GM23338 (cell line): ENCODE data around the gene TSC22D1.

ENCODE experiments used
- CREB1 ChIP-seq: fragments of 250-450 bp; sonication (Bioruptor Pico); IDR thresholded peaks from 2 replicates; pipeline ENCODE4 v1.5.0; 2020; ENCODE audit warnings: low read depth, mild to moderate bottlenecking, moderate library complexity
- EZH2 ChIP-seq: fragments of 200-600 bp; sonication (generic); IDR thresholded peaks from one replicate; pipeline ENCODE4 v1.8.0; 2017; ENCODE audit warnings: antibody characterized with exemption, mild to moderate bottlenecking, low read depth; ENCODE audit not compliant: unreplicated experiment
- EZH2phosphoT487 ChIP-seq: fragments of 200-600 bp; sonication (generic); IDR thresholded peaks from one replicate; pipeline ENCODE4 v1.8.1; 2018; ENCODE audit warnings: antibody characterized with exemption; ENCODE audit not compliant: unreplicated experiment
- POLR2AphosphoS5 ChIP-seq: IDR thresholded peaks from 2 replicates; pipeline ENCODE4 v1.6.1; 2016; ENCODE audit warnings: antibody characterized with exemption, low read depth
- STAT1 ChIP-seq: IDR thresholded peaks from one replicate; pipeline ENCODE4 v1.6.1; 2016; ENCODE audit warnings: antibody characterized with exemption; ENCODE audit not compliant: unreplicated experiment
- ZNF114 ChIP-seq: fragments of 250-450 bp; sonication (Bioruptor Pico); IDR thresholded peaks from 2 replicates; pipeline ENCODE4 v1.5.0; 2020; ENCODE audit warnings: mild to moderate bottlenecking, moderate library complexity
- ZNF331 ChIP-seq: fragments of 250-450 bp; sonication (Bioruptor Pico); IDR thresholded peaks from 2 replicates; pipeline ENCODE4 v1.5.0; 2020; ENCODE audit warnings: low read depth, mild to moderate bottlenecking, moderate library complexity
- TF ChIP-seq, protein P1 (sequence below), 2 experiments: fragments of 200-600 bp in 1 of 2; sonication (generic) in 1 of 2; conservative IDR thresholded peaks; 2 replicates each; pipeline versions ENCODE4 v1.5.1 to v1.6.1; 2016 to 2017; ENCODE audit warnings: antibody characterized with exemption in 2 of 2, low read depth in 2 of 2, mild to moderate bottlenecking in 2 of 2, moderate library complexity in 1 of 2
- TF ChIP-seq, protein P2 (sequence below): IDR thresholded peaks from one replicate; pipeline ENCODE4 v1.6.1; 2018; ENCODE audit warnings: antibody characterized with exemption; ENCODE audit not compliant: unreplicated experiment

DNA sequence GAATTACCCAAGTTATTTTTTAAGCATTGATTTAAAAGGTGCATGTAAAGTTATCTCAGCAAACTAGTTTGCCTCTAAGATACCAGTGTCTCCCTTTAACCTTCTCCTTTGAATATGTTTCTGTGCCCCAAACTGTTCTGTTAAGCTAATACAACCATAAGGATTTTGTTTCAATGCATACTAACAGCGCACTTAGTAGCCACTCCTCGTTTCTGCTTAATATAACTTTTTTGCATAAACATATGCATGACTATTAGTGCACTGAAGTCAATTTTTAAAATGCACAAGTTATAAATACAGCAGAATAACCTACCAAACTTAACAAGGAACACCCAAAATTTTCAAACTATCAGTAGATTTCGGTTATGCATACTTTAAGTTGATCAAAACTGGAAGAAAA lies 123.1 kb downstream of the TSC22D1 start:
- TF ChIP-seq POLR2AphosphoS5: no peak
- TF ChIP-seq, protein P1, sequence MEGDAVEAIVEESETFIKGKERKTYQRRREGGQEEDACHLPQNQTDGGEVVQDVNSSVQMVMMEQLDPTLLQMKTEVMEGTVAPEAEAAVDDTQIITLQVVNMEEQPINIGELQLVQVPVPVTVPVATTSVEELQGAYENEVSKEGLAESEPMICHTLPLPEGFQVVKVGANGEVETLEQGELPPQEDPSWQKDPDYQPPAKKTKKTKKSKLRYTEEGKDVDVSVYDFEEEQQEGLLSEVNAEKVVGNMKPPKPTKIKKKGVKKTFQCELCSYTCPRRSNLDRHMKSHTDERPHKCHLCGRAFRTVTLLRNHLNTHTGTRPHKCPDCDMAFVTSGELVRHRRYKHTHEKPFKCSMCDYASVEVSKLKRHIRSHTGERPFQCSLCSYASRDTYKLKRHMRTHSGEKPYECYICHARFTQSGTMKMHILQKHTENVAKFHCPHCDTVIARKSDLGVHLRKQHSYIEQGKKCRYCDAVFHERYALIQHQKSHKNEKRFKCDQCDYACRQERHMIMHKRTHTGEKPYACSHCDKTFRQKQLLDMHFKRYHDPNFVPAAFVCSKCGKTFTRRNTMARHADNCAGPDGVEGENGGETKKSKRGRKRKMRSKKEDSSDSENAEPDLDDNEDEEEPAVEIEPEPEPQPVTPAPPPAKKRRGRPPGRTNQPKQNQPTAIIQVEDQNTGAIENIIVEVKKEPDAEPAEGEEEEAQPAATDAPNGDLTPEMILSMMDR (conservative IDR thresholded peaks at IDR 0.05; ENCODE audit: low read depth in 2 of 2): no peak
- no peak for TF ChIP-seq EZH2
- TF ChIP-seq, protein P2, sequence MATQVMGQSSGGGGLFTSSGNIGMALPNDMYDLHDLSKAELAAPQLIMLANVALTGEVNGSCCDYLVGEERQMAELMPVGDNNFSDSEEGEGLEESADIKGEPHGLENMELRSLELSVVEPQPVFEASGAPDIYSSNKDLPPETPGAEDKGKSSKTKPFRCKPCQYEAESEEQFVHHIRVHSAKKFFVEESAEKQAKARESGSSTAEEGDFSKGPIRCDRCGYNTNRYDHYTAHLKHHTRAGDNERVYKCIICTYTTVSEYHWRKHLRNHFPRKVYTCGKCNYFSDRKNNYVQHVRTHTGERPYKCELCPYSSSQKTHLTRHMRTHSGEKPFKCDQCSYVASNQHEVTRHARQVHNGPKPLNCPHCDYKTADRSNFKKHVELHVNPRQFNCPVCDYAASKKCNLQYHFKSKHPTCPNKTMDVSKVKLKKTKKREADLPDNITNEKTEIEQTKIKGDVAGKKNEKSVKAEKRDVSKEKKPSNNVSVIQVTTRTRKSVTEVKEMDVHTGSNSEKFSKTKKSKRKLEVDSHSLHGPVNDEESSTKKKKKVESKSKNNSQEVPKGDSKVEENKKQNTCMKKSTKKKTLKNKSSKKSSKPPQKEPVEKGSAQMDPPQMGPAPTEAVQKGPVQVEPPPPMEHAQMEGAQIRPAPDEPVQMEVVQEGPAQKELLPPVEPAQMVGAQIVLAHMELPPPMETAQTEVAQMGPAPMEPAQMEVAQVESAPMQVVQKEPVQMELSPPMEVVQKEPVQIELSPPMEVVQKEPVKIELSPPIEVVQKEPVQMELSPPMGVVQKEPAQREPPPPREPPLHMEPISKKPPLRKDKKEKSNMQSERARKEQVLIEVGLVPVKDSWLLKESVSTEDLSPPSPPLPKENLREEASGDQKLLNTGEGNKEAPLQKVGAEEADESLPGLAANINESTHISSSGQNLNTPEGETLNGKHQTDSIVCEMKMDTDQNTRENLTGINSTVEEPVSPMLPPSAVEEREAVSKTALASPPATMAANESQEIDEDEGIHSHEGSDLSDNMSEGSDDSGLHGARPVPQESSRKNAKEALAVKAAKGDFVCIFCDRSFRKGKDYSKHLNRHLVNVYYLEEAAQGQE: no peak
- TF ChIP-seq EZH2phosphoT487: no peak
- TF ChIP-seq CREB1 (CRISPR knock-in tag): no peak
- TF ChIP-seq ZNF114 (CRISPR knock-in tag): no peak
- no peak for TF ChIP-seq ZNF331 (CRISPR knock-in tag)
- no peak for TF ChIP-seq STAT1
